Astrocyte (in vitro differentiated cells and primary cell): ENCODE data around the gene TMTC2. TPM values are rescaled to one million over a fixed set of nuclear protein-coding genes. Genes with fewer than 3 reads are reported as not detected.

Source experiments
- DNase-seq: peaks from one replicate; pipeline ENCODE4 v3.0.0-alpha.2; 2010; ENCODE audit warnings: low read depth
- FAIRE-seq: peaks from 2 replicates; lab custom pipeline; 2011; peaks lifted over from hg19 to GRCh38; lab: Jason Lieb, UNC
- H2AFZ ChIP-seq: 2 replicates; pipeline ENCODE4 v1.6.0; 2012; ENCODE audit warnings: low read depth, low read length, inconsistent platforms
- H3K27ac ChIP-seq: 2 replicates; pipeline ENCODE4 v1.5.1; 2011; ENCODE audit warnings: low read depth, low read length, inconsistent platforms
- H3K27me3 ChIP-seq: 2 replicates; pipeline ENCODE4 v1.6.0; 2011; ENCODE audit warnings: low read length, inconsistent platforms; ENCODE audit not compliant: insufficient read depth
- H3K36me3 ChIP-seq: 2 replicates; pipeline ENCODE4 v1.5.1; 2011; ENCODE audit warnings: low read length, inconsistent platforms; ENCODE audit not compliant: insufficient read depth
- H3K4me1 ChIP-seq: 2 replicates; pipeline ENCODE4 v1.5.1; 2011; ENCODE audit warnings: low read length, inconsistent platforms; ENCODE audit not compliant: insufficient read depth
- H3K4me2 ChIP-seq: 2 replicates; pipeline ENCODE4 v1.6.0; 2012; ENCODE audit warnings: low read length, inconsistent platforms
- H3K4me3 ChIP-seq: 2 replicates; pipeline ENCODE4 v1.5.1; 2011; ENCODE audit warnings: low read depth, mild to moderate bottlenecking, low read length, inconsistent platforms; ENCODE audit not compliant: insufficient read depth
- H3K79me2 ChIP-seq: 2 replicates; pipeline ENCODE4 v1.6.0; 2012; ENCODE audit warnings: mild to moderate bottlenecking, low read length, inconsistent platforms; ENCODE audit not compliant: insufficient read depth
- H3K9ac ChIP-seq: 2 replicates; pipeline ENCODE4 v1.6.0; 2012; ENCODE audit warnings: mild to moderate bottlenecking, low read length, inconsistent platforms
- H3K9me3 ChIP-seq: 2 replicates; pipeline ENCODE4 v1.5.1; 2012; ENCODE audit warnings: low read depth, mild to moderate bottlenecking, low read length, inconsistent platforms; ENCODE audit not compliant: insufficient read depth
- H4K20me1 ChIP-seq: 2 replicates; pipeline ENCODE4 v1.6.0; 2012; ENCODE audit warnings: low read length, inconsistent platforms; ENCODE audit not compliant: insufficient read depth
- H3K27ac Mint-ChIP-seq: one replicate; pipeline ENCODE4 v1.8.0; 2021; ENCODE audit warnings: mild to moderate bottlenecking, mixed read lengths; ENCODE audit not compliant: unreplicated experiment
- H3K27me3 Mint-ChIP-seq: one replicate; pipeline ENCODE4 v1.8.0; 2021; ENCODE audit warnings: low read depth, mixed read lengths; ENCODE audit not compliant: unreplicated experiment
- H3K36me3 Mint-ChIP-seq: one replicate; pipeline ENCODE4 v1.8.0; 2021; ENCODE audit warnings: low read depth, mixed read lengths; ENCODE audit not compliant: unreplicated experiment
- H3K4me1 Mint-ChIP-seq: one replicate; pipeline ENCODE4 v1.8.0; 2021; ENCODE audit warnings: low read depth, mixed read lengths; ENCODE audit not compliant: unreplicated experiment
- H3K4me3 Mint-ChIP-seq: one replicate; pipeline ENCODE4 v1.8.0; 2021; ENCODE audit warnings: mild to moderate bottlenecking, moderate library complexity, mixed read lengths; ENCODE audit not compliant: unreplicated experiment
- H3K9me3 Mint-ChIP-seq: one replicate; pipeline ENCODE4 v1.8.0; 2021; ENCODE audit warnings: mild to moderate bottlenecking, mixed read lengths; ENCODE audit not compliant: unreplicated experiment
- CTCF ChIP-seq: IDR thresholded peaks from 2 replicates; pipeline ENCODE4 v1.5.1; 2011; ENCODE audit warnings: low read depth, mild to moderate bottlenecking, inconsistent platforms, low read length, moderate library complexity; ENCODE audit not compliant: insufficient read depth
- EZH2 ChIP-seq: IDR thresholded peaks from 2 replicates; pipeline ENCODE4 v1.6.1; 2012; ENCODE audit warnings: mild to moderate bottlenecking, low read length, inconsistent platforms; ENCODE audit not compliant: insufficient read depth
- total RNA-seq: library from RNA; stranded (reverse); gene quantifications from 2 replicates; pipeline ENCODE4 v1.2.1, GENCODE V29; 2021

Gene TMTC2
- total RNA-seq, 1 donor from 2014 or later: 2.2 TPM

GRCh38 chr12:83172441-83172840 lies 485.7 kb downstream of the TMTC2 start:
- H3K9me3 ChIP-seq: no peaks in the 10 kb centered on the region
- no peaks in the 10 kb centered on the region for H3K9me3 Mint-ChIP-seq
- no peaks in the 10 kb centered on the region for H4K20me1 ChIP-seq
- no peaks in the 10 kb centered on the region for H3K36me3 ChIP-seq
- no peak overlapping the region for H3K27ac ChIP-seq
- no peaks in the 10 kb centered on the region for H3K27me3 ChIP-seq
- H3K4me3 Mint-ChIP-seq: no peak overlapping the region
- H3K9ac ChIP-seq: no peak overlapping the region
- DNase-seq (no peak), FAIRE-seq (no peak)
- no peaks in the 10 kb centered on the region for H3K36me3 Mint-ChIP-seq
- H3K4me3 ChIP-seq: no peak overlapping the region
- H3K4me2 ChIP-seq: no peak overlapping the region
- H3K4me1 ChIP-seq: no peaks in the 10 kb centered on the region
- no peak for TF ChIP-seq EZH2
- no peak for TF ChIP-seq CTCF
- H3K79me2 ChIP-seq: no peaks in the 10 kb centered on the region
- no peaks in the 10 kb centered on the region for H3K27me3 Mint-ChIP-seq
- H3K4me1 Mint-ChIP-seq: no peaks in the 10 kb centered on the region
- no peak overlapping the region for H2AFZ ChIP-seq
- H3K27ac Mint-ChIP-seq: no peak overlapping the region

GRCh38 chr12:83172866-83173649 lies 486.4 kb downstream of the TMTC2 start:
- Histone ChIP-seq H3K9me3 (no peaks in the 10 kb centered on the region), H3K27ac (no peak overlapping the region), H2AFZ (no peak overlapping the region), H3K36me3 (no peaks in the 10 kb centered on the region), H3K79me2 (no peaks in the 10 kb centered on the region), H3K4me2 (no peak overlapping the region), H3K27me3 (no peaks in the 10 kb centered on the region), H3K4me3 (no peak overlapping the region), H3K4me1 (no peaks in the 10 kb centered on the region), H3K9ac (no peak overlapping the region), H4K20me1 (no peaks in the 10 kb centered on the region)
- no peaks in the 10 kb centered on the region for H3K27me3 Mint-ChIP-seq
- DNase-seq (no peak), FAIRE-seq (no peak)
- no peaks in the 10 kb centered on the region for H3K9me3 Mint-ChIP-seq
- H3K36me3 Mint-ChIP-seq: no peaks in the 10 kb centered on the region
- H3K4me3 Mint-ChIP-seq: no peak overlapping the region
- H3K4me1 Mint-ChIP-seq: no peaks in the 10 kb centered on the region
- TF ChIP-seq CTCF (no peak), EZH2 (no peak)
- H3K27ac Mint-ChIP-seq: no peak overlapping the region

GRCh38 chr12:83179999-83180398 lies 493.3 kb downstream of the TMTC2 start:
- FAIRE-seq: no peak
- Histone ChIP-seq H3K9me3 (no peaks in the 10 kb centered on the region), H4K20me1 (no peaks in the 10 kb centered on the region), H3K27me3 (no peaks in the 10 kb centered on the region), H3K4me2 (no peak overlapping the region), H2AFZ (no peak overlapping the region), H3K36me3 (no peaks in the 10 kb centered on the region), H3K27ac (no peak overlapping the region), H3K4me3 (no peak overlapping the region), H3K9ac (no peak overlapping the region), H3K79me2 (no peaks in the 10 kb centered on the region), H3K4me1 (no peaks in the 10 kb centered on the region)
- DNase-seq: no peak
- Mint-ChIP-seq H3K27me3 (no peaks in the 10 kb centered on the region), H3K36me3 (no peaks in the 10 kb centered on the region), H3K9me3 (no peaks in the 10 kb centered on the region), H3K27ac (no peak overlapping the region), H3K4me1 (no peaks in the 10 kb centered on the region), H3K4me3 (no peak overlapping the region)
- TF ChIP-seq CTCF (no peak), EZH2 (no peak)
